Left ventricle myocardium superior (tissue), 1 donor: Measurements from ENCODE around the gene MAN1B1. TPM values are rescaled to one million over a fixed set of nuclear protein-coding genes. Genes with fewer than 3 reads are reported as not detected.

Source experiments
- ATAC-seq: fragments of 200-7000 bp; cut with Tn5 transposase; one replicate; pipeline ENCODE4 v1.9.1; 2020; ENCODE audit warnings: mild to moderate bottlenecking, moderate library complexity
- DNase-seq: peaks from one replicate; pipeline ENCODE4 v3.0.0-alpha.2; 2020
- intact Hi-C: fragments of 100-400 bp; cut with micrococcal nuclease; formaldehyde crosslinking; loops from one replicate; pipeline ENCODE4 v1.11.0; 2022
- total RNA-seq: library from RNA; stranded (reverse); fragmentation: NEBNext Ultra II Directional; extraction: Animal tissue kit (Norgen Biotek cat#: 25700); gene quantifications from one replicate; pipeline ENCODE4 v1.2.1, GENCODE V29; 2021
- donor health status: DM: no; HTN: yes; CAD: no; lungs with severe emphysema.

MAN1B1 gene
- total RNA-seq, 1 donor from 2014 or later, result 21.4 TPM

DNA sequence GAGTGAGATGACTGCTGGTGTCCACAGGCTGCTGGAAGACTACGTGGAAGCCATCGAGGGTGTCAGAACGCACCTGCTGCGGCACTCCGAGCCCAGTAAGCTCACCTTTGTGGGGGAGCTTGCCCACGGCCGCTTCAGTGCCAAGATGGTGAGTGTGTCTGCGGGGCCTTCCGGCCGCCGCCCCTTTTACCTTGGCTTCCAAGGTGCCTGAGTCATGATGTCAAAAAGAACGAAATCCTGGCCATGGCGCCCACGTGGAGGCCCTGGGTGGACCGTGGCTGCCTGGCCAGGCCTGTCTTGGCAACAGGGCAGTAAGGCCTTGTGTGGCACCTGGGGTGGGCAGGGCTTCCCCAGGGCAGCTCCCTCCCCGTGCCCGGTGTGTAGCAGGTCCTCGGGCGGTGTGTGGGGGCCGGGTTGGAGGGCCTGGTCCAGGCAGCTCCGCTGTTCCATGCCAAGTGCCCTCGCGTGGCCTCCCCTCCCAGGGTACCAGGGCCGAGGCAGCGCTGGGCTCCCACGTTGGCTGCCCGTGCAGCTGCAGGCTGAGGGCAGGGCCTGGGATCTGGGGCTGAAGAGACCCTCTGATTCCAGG lies 20.0 kb downstream of the MAN1B1 start:
- ATAC-seq (no peak), DNase-seq (no peak)
- intact Hi-C loops, result no loop called here

DNA sequence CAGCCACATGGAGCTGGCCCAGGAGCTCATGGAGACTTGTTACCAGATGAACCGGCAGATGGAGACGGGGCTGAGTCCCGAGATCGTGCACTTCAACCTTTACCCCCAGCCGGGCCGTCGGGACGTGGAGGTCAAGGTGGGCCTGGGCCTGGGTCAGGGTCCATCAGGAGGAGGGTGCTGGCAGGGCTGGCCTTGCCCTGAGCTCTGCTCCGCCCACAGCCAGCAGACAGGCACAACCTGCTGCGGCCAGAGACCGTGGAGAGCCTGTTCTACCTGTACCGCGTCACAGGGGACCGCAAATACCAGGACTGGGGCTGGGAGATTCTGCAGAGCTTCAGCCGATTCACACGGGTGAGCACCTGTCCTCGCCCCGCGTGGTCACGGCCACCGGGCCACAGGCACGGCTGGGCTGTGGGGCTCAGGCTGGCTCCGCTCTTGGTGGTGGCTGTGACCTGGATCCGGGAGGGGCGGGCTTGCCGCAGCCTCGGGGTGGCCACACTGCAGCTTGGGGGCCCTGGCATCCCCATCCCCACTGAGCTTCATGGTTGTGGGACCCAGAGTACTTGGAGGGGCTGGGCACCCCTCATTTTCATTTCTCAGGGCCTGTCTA lies 20.6 kb downstream of the MAN1B1 start:
- intact Hi-C loops, result no loop called here
- DNase-seq, result no peak
- no peak for ATAC-seq

DNA sequence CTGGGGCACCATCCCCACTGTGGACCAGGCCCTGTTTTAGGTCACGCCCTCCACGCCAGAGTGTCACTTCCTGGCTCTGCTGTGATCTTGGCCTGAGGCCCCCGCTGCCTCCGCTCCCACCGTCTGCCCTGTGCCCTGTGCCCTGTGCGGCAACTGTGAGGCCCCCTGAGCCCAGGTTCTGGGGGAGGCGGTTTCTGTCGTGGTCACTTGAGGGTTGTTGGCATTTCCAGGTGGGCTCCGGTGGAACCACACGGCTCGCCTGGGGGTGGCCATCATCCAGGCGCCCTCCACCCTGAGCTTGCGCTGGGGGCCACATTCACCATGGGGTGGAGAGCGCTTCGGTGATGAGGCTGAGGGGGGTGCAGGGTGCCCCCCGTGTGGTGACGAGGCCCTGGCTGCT lies 21.2 kb downstream of the MAN1B1 start:
- peak; percentile 19 for DNase-seq
- intact Hi-C loops, result no loop called here
- ATAC-seq, result no peak

DNA sequence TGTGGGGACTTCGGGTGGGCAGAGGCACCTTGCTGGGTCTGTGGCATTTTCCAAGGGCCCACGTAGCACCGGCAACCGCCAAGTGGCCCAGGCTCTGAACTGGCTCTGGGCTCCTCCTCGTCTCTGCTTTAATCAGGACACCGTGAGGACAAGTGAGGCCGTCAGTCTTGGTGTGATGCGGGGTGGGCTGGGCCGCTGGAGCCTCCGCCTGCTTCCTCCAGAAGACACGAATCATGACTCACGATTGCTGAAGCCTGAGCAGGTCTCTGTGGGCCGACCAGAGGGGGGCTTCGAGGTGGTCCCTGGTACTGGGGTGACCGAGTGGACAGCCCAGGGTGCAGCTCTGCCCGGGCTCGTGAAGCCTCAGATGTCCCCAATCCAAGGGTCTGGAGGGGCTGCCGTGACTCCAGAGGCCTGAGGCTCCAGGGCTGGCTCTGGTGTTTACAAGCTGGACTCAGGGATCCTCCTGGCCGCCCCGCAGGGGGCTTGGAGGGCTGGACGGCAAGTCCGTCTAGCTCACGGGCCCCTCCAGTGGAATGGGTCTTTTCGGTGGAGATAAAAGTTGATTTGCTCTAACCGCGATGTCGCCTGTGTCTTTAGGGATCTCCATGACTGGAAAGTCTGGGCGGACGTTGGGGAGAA lies 21.9 kb downstream of the MAN1B1 start:
- ATAC-seq (no peak), DNase-seq (no peak)
- intact Hi-C loops, result no loop called here

DNA sequence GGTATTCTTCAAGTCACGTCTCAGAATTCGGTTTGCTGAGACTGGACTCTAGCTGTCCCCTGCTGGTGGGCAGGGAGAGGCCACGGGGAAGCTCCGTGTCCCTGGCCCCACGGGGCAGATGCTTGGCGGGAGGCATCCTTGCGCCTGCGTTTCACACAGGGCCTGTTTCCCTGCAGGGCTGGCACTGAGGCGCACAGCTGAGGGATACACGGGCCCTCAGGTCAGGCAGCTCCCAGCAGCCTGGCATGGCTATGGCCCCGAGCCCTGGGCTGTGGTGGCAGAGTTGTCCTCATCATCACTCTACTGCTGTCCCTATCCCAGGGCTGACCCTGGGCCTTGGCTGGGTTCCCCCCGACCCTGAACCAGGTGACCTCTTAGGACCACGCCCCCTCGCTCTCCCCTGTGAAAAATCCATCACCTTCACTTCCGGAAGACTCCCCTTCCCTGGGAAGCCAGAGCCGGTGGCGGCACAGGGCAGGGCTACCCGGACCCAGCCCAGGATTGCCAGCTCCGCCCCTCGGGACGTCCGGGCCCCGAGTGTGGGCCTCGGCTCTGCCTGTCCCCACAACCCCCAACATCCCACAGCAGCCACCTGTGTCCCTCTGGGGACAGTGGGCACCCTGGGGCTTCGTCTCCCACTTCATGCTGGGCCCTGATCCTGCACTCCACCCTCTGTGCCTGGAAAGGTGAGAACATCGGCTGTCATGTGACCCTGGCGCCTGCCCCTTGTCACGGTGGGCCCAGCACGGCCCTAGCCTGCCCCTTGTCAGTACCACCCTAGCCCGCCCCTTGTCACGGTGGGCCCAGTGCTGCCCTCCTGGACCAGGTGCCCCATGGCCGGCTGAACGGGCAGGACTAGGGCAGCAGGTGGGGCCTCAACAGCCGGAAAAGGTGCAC lies 22.7 kb downstream of the MAN1B1 start:
- DNase-seq, result no peak

DNA sequence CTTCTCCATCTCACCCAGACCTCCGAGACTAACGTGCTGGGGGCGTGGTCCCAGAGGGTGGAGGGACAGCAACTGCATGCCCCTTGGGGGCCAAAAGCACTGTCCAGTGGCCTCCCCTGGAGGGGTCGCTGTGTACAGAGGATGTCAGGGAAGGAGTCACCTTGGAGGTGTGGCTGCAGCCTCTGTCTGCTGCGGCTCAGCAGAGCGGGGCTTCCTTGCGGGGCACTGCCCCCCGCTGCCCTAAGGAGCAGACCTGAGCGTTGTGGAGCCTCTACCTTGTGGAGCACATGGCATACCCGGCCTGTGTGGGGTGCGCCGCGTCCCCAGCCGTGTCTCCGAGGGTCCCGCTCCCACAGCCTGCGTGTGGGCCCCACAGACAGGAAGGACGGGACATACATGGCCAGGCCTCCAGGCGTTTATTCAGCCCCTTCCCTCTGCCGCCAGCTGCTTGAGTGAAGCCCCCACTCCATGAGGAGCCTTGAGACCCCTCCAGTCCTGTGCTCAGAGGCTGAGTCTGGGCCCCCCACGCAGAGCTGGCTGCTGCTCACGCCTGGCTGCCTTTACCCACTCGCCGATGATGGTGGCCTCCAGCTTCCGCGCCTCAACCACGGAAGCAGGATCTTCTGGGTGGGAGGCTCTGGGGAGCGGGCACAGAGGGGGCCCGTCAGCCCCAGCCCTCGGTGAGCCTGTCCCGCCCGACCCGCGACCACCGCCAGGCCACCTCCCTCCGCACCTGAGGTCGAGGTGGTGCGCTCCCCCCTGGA lies 23.5 kb downstream of the MAN1B1 start:
- ATAC-seq, result no peak

More for the DNA sequence above, 22.7 kb downstream of the MAN1B1 start:
- ATAC-seq, result peak; percentile 6
- intact Hi-C loops, result no loop called here

DNA sequence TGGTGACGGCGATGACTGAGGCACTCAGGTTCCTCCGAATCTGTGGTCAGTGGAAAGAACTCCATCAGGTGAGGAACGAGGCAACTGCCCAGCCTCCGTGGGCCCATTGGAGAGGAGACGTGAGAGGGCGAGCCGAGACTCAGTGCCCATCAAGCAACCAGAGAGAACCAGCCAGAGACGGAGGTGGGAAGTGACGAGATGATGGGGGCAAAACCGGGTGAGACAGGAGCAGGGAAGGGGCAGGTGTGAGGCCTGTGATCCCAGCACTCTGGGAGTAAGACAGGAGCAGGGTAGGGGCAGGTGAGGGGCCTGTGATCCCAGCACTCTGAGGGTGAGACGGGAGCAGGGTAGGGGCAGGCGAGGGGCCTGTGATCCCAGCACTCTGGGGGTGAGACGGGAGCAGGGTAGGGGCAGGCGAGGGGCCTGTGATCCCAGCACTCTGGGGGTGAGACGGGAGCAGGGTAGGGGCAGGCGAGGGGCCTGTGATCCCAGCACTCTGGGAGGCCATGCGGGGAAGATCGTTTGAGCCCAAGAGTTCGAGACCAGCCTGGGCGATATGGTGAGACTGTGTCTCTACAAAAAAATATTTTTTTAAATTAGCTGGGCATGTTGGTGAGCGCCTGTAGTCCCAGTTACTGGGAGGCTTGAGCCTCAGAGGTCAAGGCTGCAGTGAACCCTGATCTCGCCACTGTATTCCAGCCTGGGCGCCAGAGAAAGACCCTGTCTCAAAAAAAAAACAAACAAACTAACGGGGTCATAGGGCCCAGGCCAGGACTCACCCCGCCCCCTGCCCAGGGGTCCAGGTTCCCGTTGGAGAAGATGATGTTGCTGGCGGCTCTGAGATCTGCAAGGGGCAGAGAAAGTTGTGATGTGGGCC lies 24.4 kb downstream of the MAN1B1 start:
- ATAC-seq, result no peak
- intact Hi-C loops, result no loop called here
- no peak for DNase-seq

More for the DNA sequence above, 23.5 kb downstream of the MAN1B1 start:
- intact Hi-C loops, result no loop called here
- no peak for DNase-seq

DNA sequence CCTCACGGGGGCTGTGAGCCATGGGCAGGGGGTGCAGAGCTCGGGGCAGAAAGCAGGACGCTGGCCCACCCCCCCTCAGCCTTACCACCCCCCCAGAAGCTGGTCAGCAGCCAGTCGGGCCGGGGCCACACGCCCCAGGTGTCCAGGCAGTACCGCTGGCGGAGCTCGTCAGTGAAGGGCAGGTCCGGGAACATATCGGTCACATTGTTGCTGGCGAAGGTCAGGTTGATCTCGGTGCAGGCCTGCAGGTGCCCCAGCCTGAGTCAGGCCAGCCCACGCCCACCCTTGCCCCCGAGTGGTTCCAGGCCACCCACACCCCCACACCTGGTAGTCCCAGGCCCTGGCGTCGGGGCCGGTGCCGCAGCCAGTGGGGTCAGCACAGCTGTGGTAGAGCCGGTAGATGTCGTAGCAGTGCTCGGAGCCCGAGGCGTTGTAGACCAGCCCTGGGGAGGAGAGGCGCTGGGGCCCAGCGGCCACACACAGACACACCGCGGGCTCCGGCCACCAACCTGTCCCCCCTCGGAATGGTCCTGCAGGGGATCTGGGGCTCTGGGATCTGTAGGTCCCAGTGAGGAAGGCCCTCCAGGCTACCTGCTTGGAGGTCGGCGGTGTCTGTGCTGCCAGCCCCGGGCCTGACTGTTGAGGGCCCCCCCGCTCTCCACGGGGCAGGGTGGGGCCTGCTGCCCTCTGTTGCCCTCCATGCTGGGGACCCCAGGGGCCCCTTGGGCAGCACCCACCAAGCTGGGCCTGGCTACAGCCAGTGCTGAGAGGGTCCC lies 25.2 kb downstream of the MAN1B1 start:
- no peak for DNase-seq
- intact Hi-C loops, result no loop called here
- no peak for ATAC-seq

DNA sequence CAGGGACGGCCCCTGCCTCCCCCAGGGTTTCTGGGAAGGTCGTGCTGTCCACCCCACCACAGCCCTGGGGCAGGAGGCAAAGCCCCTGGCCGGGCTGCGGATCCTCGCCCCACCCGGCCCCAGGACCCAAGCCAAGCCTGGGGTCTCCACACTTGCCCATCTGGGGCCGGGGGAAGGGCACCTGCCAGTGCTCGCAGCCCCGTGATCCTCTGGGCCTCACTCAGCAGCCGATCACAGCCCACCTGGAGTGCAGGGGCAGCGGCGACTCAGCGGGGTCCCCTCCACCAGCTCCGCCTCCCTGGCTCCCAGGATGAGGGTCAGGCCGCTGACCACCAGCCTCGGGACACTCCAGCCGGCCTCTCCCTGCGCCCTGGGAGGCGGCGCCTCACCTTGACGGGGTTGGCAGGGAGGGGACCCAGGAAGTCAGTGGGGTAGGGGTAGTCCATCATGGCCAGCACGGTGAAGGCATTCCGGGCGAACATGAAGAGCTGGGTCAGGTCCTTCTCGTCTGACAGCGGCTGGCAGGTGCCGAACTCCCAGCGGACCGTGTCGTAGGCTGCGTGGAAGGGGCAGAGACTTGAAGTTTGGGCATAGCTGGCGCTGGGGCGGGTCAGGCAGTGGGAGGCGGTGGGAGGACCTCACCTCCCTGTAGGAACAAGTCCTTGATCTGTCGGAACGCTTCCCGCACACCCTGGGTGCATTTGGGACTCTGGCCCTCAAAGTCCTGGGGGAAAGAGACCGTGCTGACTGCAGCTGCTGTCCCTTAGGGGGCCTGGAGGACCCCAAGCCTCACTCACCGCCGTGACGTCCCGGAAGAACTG lies 26.0 kb downstream of the MAN1B1 start:
- peak; percentile 25 for DNase-seq

DNA sequence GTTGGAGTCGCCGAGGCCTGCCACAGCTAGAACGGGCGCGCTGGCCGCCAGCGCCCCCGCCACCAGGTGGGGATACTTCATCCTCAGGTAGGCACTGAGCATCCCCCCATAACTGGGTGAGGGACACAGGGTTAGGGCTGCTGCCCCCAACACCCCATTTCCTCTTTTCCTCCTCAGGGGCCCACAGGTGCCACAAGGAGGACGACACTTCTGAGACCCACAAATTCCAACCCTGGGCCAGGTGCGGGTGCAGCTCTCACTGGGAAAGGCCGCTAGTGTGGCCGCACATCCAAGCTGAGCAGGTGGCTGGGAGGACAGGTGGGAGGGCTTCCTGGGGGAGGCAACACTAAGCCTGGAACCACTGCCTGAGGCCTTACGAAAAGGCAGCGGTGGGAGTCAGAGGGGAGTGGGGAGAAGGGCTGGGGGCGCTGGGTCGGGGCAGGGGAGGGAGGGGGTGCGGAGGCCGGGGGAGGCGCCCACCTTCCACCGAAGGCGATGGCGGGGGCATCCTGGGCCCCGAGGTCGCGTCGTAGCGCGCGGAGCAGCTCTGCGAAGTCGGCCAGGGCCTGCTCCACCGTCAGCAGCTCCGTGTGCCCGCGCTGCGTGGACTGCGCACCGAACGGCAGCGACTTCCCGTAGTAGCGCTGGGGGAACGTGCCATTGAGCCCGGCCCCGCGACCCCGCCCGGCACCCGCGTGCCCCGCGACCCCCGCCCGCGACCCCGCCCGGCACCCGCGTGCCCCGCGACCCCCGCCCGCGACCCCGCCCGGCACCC lies 26.8 kb downstream of the MAN1B1 start:
- intact Hi-C loops, result no loop called here
- DNase-seq (peak; percentile 54), ATAC-seq (no peak)

More for the DNA sequence above, 26.0 kb downstream of the MAN1B1 start:
- intact Hi-C loops, result no loop called here
- ATAC-seq, result no peak

DNA sequence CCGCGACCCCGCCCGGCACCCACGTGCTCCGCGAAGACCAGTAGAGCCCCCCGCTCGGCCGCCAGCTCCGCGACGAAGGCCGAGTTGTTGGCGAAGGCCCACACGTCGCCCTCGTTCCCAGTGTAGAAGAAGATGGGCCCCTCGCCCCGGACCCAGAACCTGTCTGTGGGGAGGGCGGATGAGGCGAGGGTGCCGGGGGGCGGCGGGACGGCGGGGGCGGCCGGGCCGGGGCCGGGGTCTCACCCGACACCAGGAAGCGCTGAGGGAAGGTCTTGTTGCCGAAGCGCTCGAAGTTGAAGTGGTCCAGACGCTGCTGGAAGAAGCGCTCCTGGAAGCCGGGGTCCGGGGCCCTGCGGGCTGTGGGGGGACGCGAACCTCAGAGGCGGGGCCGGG lies 27.4 kb downstream of the MAN1B1 start:
- ATAC-seq (no peak), DNase-seq (no peak)
- intact Hi-C loops, result no loop called here

DNA sequence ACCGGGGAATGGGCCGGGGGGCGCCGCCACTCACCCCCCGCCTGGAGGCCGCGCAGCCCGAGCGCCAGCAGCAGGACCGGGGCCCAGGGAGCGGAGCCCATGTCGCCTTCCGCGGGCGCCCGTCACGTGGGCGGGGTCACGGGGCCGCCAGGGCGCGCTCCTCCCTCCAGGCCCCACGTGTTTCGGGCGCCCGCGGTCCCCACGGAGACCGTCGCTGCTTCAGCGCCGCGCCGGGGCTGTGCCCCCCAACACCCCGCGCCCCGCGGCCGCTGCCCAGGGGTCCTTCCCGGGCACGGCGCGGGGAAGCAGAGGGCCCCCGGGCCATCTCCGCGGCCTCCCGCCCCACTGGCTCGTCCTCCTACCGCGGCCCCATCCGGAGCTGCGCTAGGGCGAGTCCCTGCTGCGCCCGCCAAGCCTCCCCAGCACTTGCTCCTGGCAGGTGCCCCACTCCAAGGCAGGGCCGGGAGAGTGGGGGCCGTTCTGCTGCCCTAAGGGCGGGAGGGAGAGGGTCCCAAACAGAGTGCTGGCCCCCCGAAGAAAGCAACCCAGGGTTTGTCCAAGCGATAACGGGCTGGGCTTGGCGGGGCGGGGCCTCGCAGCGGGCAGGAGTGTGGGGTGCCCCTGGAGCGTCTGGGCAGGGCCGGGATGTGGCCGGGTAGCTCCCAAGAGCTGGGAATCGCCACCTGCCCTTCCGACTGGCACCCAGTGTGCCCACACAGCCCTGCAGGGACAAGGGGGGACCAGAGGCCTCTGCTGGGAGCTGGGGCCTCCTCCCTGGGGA lies 28.0 kb downstream of the MAN1B1 start, which contains the start of gene DPP7:
DPP7 (minus strand) TSS at position 121 of the 781 bp plus-strand sequence; CDS start at position 101, 20 bp downstream.
- intact Hi-C loops, result no loop called here
- DNase-seq (peak; percentile 89), ATAC-seq (peak; percentile 82)

DNA sequence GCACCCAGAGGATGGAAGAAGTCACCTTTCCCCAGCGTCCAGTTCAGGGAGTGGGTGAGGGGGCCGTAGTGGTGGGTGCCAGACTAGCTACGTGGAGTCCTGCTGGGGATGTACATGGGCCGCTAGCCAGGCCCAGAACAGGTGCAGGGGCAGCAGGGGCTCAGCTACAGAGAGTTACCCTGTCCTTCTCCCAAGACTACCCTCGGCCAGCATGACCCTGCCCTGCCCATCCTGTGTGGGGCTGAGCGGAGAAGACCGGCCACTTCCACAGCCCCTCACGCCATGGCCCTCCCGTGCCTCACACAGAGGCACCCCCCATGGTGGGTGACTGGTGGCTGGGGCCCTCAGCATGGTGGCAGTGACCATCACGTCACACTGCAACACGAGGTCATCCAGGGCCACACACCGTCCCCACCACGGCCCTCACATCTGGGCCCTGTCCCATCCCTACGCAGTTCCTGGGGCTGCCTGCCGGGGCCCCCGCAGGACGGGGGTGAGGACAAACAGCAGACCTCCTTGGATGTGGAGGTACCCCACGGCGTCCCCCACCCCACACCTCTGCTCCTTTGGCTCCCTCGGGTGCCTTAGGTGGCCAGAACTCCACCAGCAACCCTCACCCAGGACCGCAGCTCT lies 28.7 kb downstream of the MAN1B1 start:
- peak; percentile 3 for ATAC-seq
- no peak for DNase-seq
- intact Hi-C loops, result no loop called here

DNA sequence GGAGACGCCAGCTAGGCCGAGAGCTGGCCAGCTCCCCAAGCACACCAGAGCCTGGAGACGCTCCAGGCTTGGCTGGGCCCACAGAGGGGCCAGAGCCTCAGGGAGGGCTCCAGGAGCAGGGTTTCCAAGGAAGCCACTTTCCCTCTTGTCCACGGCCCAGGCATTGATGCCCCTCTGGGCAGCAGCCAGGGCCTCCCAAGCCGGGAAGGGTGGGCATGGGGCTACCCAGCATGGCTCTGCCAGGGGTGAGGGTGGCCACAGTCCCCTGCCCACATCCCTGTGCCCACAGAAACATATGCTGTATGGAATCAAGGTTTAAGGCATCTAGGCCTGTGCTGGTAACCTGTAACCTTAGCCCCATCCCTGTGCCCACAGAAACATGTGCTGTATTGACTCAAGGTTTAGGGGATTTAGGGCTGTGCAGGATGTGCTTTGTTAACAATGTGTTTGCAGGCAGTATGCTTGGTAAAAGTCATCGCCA lies 29.3 kb downstream of the MAN1B1 start:
- peak; percentile 59 for ATAC-seq
- intact Hi-C loops, result no loop called here
- DNase-seq, result peak; percentile 57
